Liver (tissue), 9 donors: ENCODE data around the gene CALB2. TPM values are rescaled to one million over a fixed set of nuclear protein-coding genes. Genes with fewer than 3 reads are reported as not detected.

ENCODE experiments used
- DNase-seq: peaks from one replicate; pipeline ENCODE4 v3.0.0-alpha.2; 2017; ENCODE audit warnings: low spot score
- H3K27ac ChIP-seq, 2 donors: one replicate each; pipeline ENCODE4 v1.7.0; 2013; ENCODE audit warnings: inconsistent platforms in 2 of 2, low read length in 2 of 2, control low read depth in 1 of 2, low read depth in 1 of 2, mild to moderate bottlenecking in 1 of 2
- H3K27me3 ChIP-seq, 4 donors: one replicate each; pipeline versions ENCODE4 v1.6.1 to v1.7.0; 2013; ENCODE audit warnings: low read length in 3 of 4, inconsistent platforms in 1 of 4, mild to moderate bottlenecking in 1 of 4, moderate library complexity in 1 of 4; ENCODE audit not compliant: control insufficient read depth in 4 of 4, insufficient read depth in 4 of 4
- H3K36me3 ChIP-seq, 4 donors: one replicate each; pipeline versions ENCODE4 v1.6.1 to v1.7.0; 2013; ENCODE audit warnings: low read length in 3 of 4, mild to moderate bottlenecking in 3 of 4, low read depth in 1 of 4, moderate library complexity in 1 of 4; ENCODE audit not compliant: control insufficient read depth in 4 of 4, insufficient read depth in 3 of 4
- H3K4me1 ChIP-seq, 4 donors: one replicate each; pipeline versions ENCODE4 v1.6.1 to v1.7.0; 2013; ENCODE audit warnings: low read length in 3 of 4, mild to moderate bottlenecking in 3 of 4, moderate library complexity in 1 of 4; ENCODE audit not compliant: control insufficient read depth in 4 of 4, insufficient read depth in 4 of 4
- H3K4me3 ChIP-seq, 3 donors: one replicate each; pipeline versions ENCODE4 v1.6.1 to v1.7.0; 2013; ENCODE audit warnings: low read length in 3 of 3, control low read depth in 1 of 3, low read depth in 1 of 3, mild to moderate bottlenecking in 1 of 3
- H3K9ac ChIP-seq, 2 donors: one replicate each; pipeline ENCODE4 v1.7.0; 2013; ENCODE audit warnings: low read length in 2 of 2, mild to moderate bottlenecking in 2 of 2, moderate library complexity in 2 of 2, control low read depth in 1 of 2, low read depth in 1 of 2
- H3K9me3 ChIP-seq, 4 donors: one replicate each; pipeline versions ENCODE4 v1.6.1 to v1.7.0; 2013; ENCODE audit warnings: low read length in 3 of 4; ENCODE audit not compliant: control insufficient read depth in 4 of 4
- ATF3 ChIP-seq: IDR thresholded peaks from 2 replicates; pipeline ENCODE4 v1.6.1; 2016; ENCODE audit warnings: antibody characterized with exemption
- FOXA1 ChIP-seq: IDR thresholded peaks from 2 replicates; pipeline ENCODE4 v1.6.1; 2016; ENCODE audit warnings: antibody characterized with exemption
- GABPA ChIP-seq, 2 donors: IDR thresholded peaks in 1 of 2; conservative IDR thresholded peaks in 1 of 2; 2 replicates each; pipeline ENCODE4 v1.6.1; 2016; ENCODE audit warnings: antibody characterized with exemption in 2 of 2, mild to moderate bottlenecking in 1 of 2, moderate library complexity in 1 of 2
- HNF4A ChIP-seq, 2 donors: conservative IDR thresholded peaks; 2 replicates each; pipeline ENCODE4 v1.6.1; 2016; ENCODE audit warnings: antibody characterized with exemption in 2 of 2, mild to moderate bottlenecking in 2 of 2
- HNF4G ChIP-seq: IDR thresholded peaks from 2 replicates; pipeline ENCODE4 v1.6.1; 2016; ENCODE audit warnings: antibody characterized with exemption
- JUND ChIP-seq, 2 donors: IDR thresholded peaks; 2 replicates each; pipeline ENCODE4 v1.6.1; 2016; ENCODE audit warnings: antibody characterized with exemption in 2 of 2
- NR2F2 ChIP-seq: IDR thresholded peaks from 2 replicates; pipeline ENCODE4 v1.6.1; 2016; ENCODE audit warnings: antibody characterized with exemption
- RAD21 ChIP-seq, 2 donors: IDR thresholded peaks; 2 replicates each; pipeline ENCODE4 v1.6.1; 2016; ENCODE audit warnings: antibody characterized with exemption in 2 of 2, mild to moderate bottlenecking in 2 of 2
- REST ChIP-seq: IDR thresholded peaks from 2 replicates; pipeline ENCODE4 v1.6.1; 2016; ENCODE audit warnings: antibody characterized with exemption, mild to moderate bottlenecking
- RXRA ChIP-seq, 2 donors: IDR thresholded peaks; 2 replicates each; pipeline ENCODE4 v1.6.1; 2017 to 2018; ENCODE audit warnings: antibody characterized with exemption in 2 of 2, mild to moderate bottlenecking in 1 of 2
- SP1 ChIP-seq: IDR thresholded peaks from 2 replicates; pipeline ENCODE4 v1.6.1; 2018; ENCODE audit warnings: antibody characterized with exemption, mild to moderate bottlenecking
- TAF1 ChIP-seq: conservative IDR thresholded peaks from 2 replicates; pipeline ENCODE4 v1.6.1; 2016; ENCODE audit warnings: antibody characterized with exemption, mild to moderate bottlenecking
- WGBS: extraction: QIAGEN DNeasy Blood & Tissue Kit; methylation state at CpG from one replicate; pipeline ENCODE4 v1.1.7; 2013; 5-methylcytosine and 5-hydroxymethylcytosine counted together
- polyA plus RNA-seq, 2 donors: library from polyadenylated mRNA; stranded (reverse) in 1 of 2; unstranded in 1 of 2; fragments of 200-250 nt in 1 of 2; fragments of >200 nt in 1 of 2; fragmentation: Nextera tagmentation in 1 of 2; extraction: Ambion mirVana in 1 of 2; gene quantifications; one replicate each; pipeline versions ENCODE4 v1.2.1 to v1.2.3, GENCODE V29; 2013 to 2015
- total RNA-seq, 2 donors: library from RNA; depleted of rRNA; stranded (reverse); fragments of >200 nt; gene quantifications; one replicate each; pipeline ENCODE4 v1.2.3, GENCODE V29; 2014
- TF ChIP-seq, protein P1 (sequence below): IDR thresholded peaks from 2 replicates; pipeline ENCODE4 v1.6.1; 2016; ENCODE audit warnings: antibody characterized with exemption
- TF ChIP-seq, protein P2 (sequence below): fragments of 150-350 bp; IDR thresholded peaks from 2 replicates; pipeline ENCODE4 v1.5.1; 2017; ENCODE audit warnings: improper control_type of control experiment, low read depth, low read length; ENCODE audit not compliant: missing input control
- donor health status: healthy.
- donor health status: healthy.
- donor health status: healthy.
- donor health status: healthy.
- donor health status: healthy.

The CALB2 gene
- total and polyA plus RNA-seq, 4 donors: not detected

- no peak for DNase-seq
- no peaks in the 10 kb centered on the region for H3K27me3 ChIP-seq
- H3K4me3 ChIP-seq: no peak overlapping the region
- H3K9ac ChIP-seq: no peak overlapping the region
- no peaks in the 10 kb centered on the region for H3K36me3 ChIP-seq
- H3K4me1 ChIP-seq: no peaks in the 10 kb centered on the region
- H3K27ac ChIP-seq: no peak overlapping the region
- no peak for TF ChIP-seq GABPA (IDR thresholded peaks at IDR 0.05 in 1 of 2, conservative IDR thresholded peaks at IDR 0.05 in 1 of 2)
- TF ChIP-seq REST: no peak
- TF ChIP-seq NR2F2: no peak
- no peak for TF ChIP-seq FOXA1
- TF ChIP-seq HNF4A (conservative IDR thresholded peaks at IDR 0.05): no peak
- no peak for TF ChIP-seq RXRA (IDR thresholded peaks at IDR 0.05)
- TF ChIP-seq RAD21 (IDR thresholded peaks at IDR 0.05): no peak
- TF ChIP-seq TAF1: no peak
- no peak for TF ChIP-seq JUND (IDR thresholded peaks at IDR 0.05)
- WGBS: 60% methylated on average over 1 of the region's 1 CpG
- peaks cover 0 to 4% (median 0%) of the 10 kb centered on the region in 4 donors for H3K9me3 ChIP-seq
These were observed 20.9 kb upstream of the CALB2 start for GRCh38 chr16:71337631-71338030.

DNA sequence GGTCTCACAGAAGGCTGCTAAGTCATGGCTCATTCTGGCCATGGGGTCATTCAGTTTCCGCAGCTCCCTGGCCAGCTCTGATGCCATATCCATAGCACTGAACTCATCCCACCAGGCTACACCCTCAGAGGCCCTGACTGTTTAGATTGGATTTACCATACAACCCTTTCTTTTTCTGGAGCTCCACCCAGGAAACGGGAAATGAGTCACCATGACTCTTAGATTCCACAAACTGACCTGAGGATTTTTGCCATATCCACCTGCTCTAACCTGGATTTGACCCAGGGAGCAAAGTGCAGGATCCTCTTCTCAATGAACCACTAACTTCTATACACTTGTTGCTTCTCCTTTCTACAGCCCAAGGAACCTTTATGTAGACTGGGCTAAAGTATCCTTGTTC lies 20.3 kb upstream of the CALB2 start:
- Histone ChIP-seq H3K4me3 (no peak overlapping the region), H3K27ac (no peak overlapping the region), H3K4me1 (no peaks in the 10 kb centered on the region), H3K9me3 (peaks cover 0 to 4% (median 0%) of the 10 kb centered on the region in 4 donors), H3K9ac (no peak overlapping the region), H3K27me3 (no peaks in the 10 kb centered on the region), H3K36me3 (no peaks in the 10 kb centered on the region)
- 76% methylated on average over 2 of the region's 2 CpGs for WGBS
- no peak for DNase-seq
- TF ChIP-seq NR2F2 (no peak), ATF3 (no peak), SP1 (no peak), HNF4G (no peak), JUND (IDR thresholded peaks at IDR 0.05) (no peak), HNF4A (conservative IDR thresholded peaks at IDR 0.05) (no peak)
- TF ChIP-seq, protein P1, sequence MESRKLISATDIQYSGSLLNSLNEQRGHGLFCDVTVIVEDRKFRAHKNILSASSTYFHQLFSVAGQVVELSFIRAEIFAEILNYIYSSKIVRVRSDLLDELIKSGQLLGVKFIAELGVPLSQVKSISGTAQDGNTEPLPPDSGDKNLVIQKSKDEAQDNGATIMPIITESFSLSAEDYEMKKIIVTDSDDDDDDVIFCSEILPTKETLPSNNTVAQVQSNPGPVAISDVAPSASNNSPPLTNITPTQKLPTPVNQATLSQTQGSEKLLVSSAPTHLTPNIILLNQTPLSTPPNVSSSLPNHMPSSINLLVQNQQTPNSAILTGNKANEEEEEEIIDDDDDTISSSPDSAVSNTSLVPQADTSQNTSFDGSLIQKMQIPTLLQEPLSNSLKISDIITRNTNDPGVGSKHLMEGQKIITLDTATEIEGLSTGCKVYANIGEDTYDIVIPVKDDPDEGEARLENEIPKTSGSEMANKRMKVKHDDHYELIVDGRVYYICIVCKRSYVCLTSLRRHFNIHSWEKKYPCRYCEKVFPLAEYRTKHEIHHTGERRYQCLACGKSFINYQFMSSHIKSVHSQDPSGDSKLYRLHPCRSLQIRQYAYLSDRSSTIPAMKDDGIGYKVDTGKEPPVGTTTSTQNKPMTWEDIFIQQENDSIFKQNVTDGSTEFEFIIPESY: no peak
- TF ChIP-seq, protein P2, sequence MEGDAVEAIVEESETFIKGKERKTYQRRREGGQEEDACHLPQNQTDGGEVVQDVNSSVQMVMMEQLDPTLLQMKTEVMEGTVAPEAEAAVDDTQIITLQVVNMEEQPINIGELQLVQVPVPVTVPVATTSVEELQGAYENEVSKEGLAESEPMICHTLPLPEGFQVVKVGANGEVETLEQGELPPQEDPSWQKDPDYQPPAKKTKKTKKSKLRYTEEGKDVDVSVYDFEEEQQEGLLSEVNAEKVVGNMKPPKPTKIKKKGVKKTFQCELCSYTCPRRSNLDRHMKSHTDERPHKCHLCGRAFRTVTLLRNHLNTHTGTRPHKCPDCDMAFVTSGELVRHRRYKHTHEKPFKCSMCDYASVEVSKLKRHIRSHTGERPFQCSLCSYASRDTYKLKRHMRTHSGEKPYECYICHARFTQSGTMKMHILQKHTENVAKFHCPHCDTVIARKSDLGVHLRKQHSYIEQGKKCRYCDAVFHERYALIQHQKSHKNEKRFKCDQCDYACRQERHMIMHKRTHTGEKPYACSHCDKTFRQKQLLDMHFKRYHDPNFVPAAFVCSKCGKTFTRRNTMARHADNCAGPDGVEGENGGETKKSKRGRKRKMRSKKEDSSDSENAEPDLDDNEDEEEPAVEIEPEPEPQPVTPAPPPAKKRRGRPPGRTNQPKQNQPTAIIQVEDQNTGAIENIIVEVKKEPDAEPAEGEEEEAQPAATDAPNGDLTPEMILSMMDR: no peak
